ENCODE data around the gene HEXD.
"Not testable (repeated sequence)": the region's sequence is repeated elsewhere in the genome, so short reads cannot be mapped to it uniquely, and the experiment has no call there.

- TF ChIP-seq CREB5 (CRISPR knock-in tag; IDR thresholded peaks at IDR 0.05; ENCODE audit: low read depth); PATZ1 (CRISPR knock-in tag; IDR thresholded peaks at IDR 0.05; ENCODE audit: borderline replicate concordance); ZNF565 (CRISPR knock-in tag; conservative IDR thresholded peaks at IDR 0.05; ENCODE audit: low read depth); ZFP30 (CRISPR knock-in tag; IDR thresholded peaks at IDR 0.05); RARB (CRISPR knock-in tag; IDR thresholded peaks at IDR 0.05): not testable (repeated sequence)
Observed at GRCh38 chr17:82377294-82377693, 40.9 kb upstream of the HEXD start.
